GM18909 (cell line): ENCODE measurements around the gene LZTS3.
A peak's percentile ranks its signal among the peaks of the same experiment; 100 is the strongest.
"Not testable (repeated sequence)": the region's sequence is repeated elsewhere in the genome, so short reads cannot be mapped to it uniquely, and the experiment has no call there.

Source experiments
- ATAC-seq: cut with Tn5 transposase; IDR thresholded peaks from one replicate; pipeline ENCODE4 v1.9.1; 2021; ENCODE audit warnings: mild to moderate bottlenecking; ENCODE audit not compliant: unreplicated experiment, poor library complexity

Gene LZTS3

GRCh38 chr20:3172933-3173609, at the start of gene LZTS3:
LZTS3 (minus strand) TSS chr20:3173549; CDS start chr20:3167163, 6,386 bp downstream.
- ATAC-seq, result peak; percentile 86

DNA sequence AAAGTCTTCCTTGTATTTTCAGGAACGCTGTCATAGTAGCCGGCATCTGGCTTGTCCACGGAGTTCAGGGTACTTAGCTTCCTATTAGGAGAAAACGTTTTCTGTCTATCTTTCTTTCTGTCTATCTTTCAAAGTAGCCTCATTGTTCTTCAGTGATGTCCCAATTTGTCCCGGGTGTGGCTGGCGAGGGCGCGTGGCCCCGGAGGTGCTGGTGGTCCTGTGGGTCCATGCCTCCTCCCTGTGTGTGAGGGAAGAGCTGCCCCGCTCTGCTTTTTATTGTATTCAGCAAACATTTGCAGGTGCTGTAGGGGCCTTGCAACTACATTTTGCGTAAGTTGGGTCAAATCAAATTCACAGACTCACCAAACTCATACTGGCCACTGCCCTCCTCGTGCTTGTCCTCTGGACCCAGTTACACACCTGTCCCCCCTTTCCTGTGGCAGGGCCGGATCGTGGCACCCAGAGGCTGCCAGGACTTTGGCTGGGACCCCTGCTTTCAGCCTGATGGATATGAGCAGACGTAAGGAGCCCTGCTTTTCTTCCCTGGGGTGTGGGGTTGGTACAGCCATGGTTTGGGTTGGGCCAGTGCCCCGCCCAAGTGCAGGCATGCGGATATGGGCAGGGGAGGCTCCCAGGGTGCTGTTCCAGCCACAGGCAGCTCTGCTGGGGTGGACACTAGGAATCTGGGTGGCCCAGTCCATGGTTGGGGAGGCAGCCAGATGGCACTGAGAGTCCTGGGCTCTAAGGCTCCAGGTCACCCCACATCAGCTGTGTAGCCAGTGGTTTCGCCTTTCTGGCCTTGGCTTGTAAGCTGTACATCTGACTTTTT, 48.3 kb upstream of the LZTS3 start:
- ATAC-seq, result no peak

GRCh38 chr20:3218307-3218988, 45.1 kb upstream of the LZTS3 start:
- peak; percentile 71 for ATAC-seq

GRCh38 chr20:3215359-3215917, 42.1 kb upstream of the LZTS3 start:
- ATAC-seq, result not testable (repeated sequence)

- no peak for ATAC-seq
Observed at GRCh38 chr20:3213226-3213625, 39.9 kb upstream of the LZTS3 start.

- ATAC-seq, result no peak
Observed at GRCh38 chr20:3210346-3210745, 37.0 kb upstream of the LZTS3 start.

DNA sequence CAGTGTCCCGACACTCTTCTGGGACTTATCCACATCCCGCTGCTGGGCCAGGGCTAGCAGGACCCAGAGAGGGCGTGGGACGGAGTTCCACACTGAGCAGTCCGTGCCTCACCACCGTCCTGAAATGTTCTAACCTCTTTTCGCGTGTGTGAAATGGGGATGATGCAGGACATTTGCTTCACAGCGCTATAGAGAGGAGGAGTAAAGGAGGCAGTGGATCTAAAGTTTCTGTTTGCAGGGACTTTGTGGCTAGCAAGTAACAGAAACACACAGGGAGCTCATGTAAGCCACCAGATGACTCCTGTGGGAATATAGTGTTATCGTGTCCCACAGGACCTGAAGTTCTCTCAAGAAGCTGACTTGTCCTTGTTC, 36.6 kb upstream of the LZTS3 start:
- ATAC-seq, result peak; percentile 20

DNA sequence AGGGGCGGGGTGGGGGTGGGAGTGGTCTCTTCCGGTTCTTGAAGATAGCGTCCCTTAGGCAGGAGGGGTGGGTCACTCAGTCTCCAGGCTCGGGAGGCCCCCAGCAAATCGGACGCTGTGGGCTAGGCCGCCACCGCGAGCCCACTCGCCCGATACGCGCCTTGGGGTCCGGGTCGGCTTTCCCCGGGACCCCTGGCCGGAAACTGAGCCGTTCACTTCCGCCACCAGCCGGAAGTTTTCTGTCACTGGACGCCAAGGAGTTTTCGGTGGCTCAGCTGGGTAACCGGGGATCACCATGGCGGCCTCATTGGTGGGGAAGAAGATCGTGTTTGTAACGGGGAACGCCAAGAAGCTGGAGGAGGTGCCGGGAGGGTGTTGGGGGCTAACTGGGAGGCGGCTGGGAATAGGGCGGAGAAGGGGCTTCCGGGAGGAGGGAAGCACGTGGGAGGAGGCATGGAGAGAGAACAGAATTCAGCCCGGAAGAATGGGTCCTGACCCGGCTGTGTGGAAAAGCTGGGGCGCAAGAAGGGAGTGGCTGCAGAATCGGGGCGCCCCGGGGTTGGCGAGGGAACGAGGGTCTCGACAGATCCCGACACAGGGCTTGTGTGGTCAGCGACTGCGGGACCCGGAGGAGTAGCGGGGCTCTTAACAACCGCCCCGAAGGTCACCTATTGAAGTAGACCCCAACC, 36.1 kb upstream of the LZTS3 start, which contains the start of gene ITPA:
Gene ITPA (plus strand): TSS at position 242 of the 689 bp plus-strand sequence. CDS start 54 bp downstream, at position 296.
- peak; percentile 45 for ATAC-seq

DNA sequence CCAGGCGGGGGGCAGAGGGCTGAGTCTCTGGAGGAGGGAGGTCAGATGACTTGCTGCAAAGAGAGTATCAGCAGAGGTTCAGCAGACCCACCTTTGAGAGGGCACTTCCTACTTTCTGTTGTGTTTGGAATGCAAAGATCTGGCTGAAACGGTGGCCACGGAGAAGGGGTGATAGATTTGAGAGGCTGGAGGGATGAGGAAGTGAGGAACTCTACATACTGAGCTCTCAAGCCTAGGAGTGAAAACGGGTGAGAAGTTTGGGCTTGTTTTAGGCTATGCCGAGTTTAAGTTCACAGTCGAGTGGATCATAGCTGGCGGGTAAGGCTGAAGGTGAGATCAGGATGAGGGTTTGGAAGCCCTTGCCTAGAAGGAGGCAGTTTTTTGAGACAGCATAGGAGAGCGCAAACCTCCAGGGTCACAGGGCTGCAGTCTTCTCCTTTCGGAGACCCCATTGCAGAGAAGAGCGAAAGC, 35.5 kb upstream of the LZTS3 start:
- no peak for ATAC-seq

- peak; percentile 74 for ATAC-seq
Observed at GRCh38 chr20:3204124-3204794, 30.9 kb upstream of the LZTS3 start, which contains the start of gene DDRGK1. DDRGK1 (minus strand) TSS chr20:3204682; CDS start chr20:3204627, 55 bp downstream.

GRCh38 chr20:3203315-3204123, 30.2 kb upstream of the LZTS3 start:
- peak; percentile 27 for ATAC-seq

DNA sequence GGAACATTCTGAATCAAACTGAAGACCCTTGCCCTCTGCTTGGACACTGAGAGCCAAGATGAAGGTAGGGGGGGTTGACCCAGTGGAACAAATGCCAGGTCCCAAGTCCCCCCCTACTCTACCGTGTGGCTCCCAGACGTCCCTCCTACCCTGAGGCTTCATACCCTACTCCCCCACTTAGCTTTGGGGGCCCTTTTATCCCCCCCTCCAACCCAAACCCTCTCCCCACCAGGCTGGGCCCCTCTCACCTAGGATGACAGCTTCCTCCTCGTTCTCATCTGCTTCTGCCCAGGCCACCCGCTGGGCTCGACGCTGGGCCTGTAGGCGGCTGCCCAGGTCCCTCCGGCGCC, 29.6 kb upstream of the LZTS3 start:
- ATAC-seq, result peak; percentile 3

DNA sequence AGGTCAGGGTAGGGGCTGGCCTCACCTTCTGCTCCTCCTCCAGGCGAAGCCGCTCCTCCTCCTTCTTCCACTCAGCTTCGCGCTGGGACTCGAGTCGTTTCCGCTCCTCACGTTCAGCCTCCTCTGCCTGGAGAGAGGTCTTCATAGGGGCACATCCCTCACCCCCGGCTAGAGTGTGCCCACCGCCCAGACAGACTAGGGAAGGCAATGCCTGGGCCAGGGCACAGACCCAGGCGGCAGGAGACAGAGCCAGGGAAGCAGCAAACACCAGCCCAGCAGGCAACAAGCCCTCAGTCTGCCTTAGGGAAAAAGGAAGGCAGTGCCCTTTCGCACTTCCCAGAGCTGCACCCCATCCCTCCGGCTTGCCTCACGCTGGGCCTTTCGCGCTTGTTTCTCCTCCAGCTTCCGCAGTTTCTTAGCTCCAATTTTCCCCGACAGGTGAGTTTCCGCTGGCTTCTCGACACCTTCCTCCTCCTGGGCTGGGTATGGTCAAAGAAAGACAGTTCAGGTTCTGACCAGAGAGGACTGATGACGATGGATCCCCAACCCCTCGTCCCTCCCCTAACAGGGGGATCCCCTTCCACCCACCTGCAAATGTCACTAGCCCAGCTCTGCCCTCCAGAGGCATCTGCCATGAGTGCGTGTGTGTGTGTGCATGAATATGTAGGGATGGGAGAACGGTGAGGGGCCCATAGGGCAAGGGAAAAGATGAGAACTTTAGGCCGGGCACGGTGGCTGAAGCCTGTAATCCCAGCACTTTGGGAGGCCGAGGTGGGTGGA, 26.8 kb upstream of the LZTS3 start:
- no peak for ATAC-seq

DNA sequence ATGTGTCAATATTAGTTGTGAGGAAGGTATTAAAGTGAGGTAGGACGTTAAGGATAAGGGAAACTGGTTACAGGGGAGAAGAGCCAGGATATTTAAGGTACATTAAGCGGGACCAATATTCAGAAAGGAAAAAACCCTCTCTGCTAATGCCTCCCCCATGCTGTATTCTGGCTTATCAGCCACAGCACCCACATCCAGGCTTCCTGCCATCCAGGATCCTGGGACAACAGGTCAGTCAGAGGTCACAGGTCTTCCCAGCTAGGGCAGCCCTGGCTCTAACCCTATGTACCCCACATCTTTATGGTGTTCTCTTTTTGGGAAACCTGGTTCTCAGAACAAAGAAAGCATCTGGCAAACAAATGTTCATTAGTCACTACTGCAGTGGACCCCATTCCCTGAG, 25.9 kb upstream of the LZTS3 start:
- ATAC-seq, result no peak

DNA sequence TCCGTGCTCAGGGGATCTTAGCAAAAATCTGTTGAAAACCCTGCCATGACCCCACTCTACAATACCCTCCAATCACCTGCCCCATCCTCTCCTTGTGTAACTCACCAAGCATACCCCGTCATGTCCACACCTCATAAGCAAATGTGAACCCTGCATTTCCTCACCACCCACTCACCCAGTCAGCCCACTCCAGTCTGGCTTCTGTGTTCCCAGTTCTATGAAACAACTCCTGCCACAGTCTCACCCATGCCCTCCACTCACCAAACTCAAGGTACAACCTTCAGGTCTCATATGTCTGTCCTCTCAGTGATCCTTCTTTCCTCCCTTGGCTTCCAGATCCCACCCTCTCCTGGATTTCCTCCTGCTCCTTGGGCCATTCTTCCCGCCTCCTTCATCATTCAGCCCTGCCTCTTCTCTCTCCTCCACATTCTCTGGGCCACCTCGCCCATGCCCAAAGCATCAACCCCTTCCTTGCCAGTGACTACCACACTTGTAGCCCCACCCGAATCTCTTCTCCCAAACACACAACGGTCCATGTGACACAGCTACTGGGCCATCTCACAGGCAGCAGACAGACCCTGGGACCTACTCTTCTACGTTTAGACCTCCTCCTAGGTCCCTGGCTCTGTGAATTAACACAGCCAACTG, 22.4 kb upstream of the LZTS3 start:
- no peak for ATAC-seq

DNA sequence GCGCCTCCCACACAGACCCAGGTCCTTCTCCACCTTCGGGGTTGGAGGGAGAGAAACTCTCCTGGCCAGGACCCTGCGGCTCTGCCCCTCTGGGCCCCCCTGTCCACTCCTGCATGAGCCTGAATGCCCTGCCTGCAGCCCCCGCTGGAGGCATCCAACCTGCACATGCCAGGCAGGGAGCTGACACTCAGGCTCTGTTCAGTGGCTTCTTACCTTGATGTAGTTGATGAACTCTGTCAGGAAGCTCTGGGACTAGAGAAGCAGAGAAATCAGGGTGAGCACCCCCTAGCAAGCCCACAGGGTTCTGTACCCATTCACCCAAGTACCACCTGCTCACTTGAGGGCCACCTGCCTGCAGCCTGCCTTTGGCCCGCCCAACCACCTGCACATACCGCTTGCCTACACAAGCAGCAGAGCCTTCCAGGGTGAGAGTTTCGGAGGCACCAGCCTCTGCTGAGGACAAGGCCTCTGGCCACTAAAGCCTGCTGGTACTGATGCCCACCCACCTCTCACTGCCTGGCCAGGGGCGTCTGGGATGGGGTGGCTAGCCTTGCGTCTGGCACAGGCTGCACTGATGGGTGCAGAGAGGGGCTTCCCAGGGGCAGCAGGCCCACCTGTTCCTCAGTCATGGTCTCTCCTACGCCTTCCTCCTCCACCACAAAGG, 21.4 kb upstream of the LZTS3 start:
- no peak for ATAC-seq
